GM18505 (cell line): Measurements from ENCODE around the gene SFRP4.

Experiments
- ATAC-seq: cut with Tn5 transposase; IDR thresholded peaks from one replicate; pipeline ENCODE4 v1.9.1; 2021; ENCODE audit not compliant: unreplicated experiment
- POLR2A ChIP-seq: IDR thresholded peaks from 4 replicates; pipeline ENCODE4 v1.6.1; 2011; ENCODE audit warnings: borderline replicate concordance; ENCODE audit not compliant: insufficient read depth, insufficient read length; ENCODE audit errors: extremely low read depth

The SFRP4 gene

GRCh38 chr7:37916017-37916672 is 472 bp downstream of the SFRP4 start:
- TF ChIP-seq POLR2A, result no peak
- ATAC-seq, result no peak

DNA sequence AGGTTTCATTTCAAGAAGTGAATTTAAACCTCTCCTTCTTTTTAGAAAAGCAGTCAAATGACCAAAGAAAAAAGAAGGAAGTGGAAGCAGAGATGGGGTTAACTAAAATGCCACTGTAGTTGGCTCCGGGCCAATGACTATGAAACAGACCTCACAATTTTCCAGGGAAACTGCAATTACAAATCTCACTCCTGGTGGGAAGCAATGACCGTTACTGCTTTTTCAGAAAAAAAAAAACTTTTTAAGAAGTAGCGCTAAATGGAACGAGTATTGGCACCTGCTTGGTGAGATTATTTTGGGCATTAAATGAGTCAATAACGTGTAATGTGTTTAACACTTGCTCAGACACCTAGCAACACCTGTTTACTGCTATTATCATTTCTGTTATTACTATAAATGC is 1.2 kb downstream of the SFRP4 start:
- ATAC-seq, result no peak
- TF ChIP-seq POLR2A, result no peak

- no peak for TF ChIP-seq POLR2A
- no peak for ATAC-seq
Measured at GRCh38 chr7:37912756-37913155, 3.9 kb downstream of the SFRP4 start.

DNA sequence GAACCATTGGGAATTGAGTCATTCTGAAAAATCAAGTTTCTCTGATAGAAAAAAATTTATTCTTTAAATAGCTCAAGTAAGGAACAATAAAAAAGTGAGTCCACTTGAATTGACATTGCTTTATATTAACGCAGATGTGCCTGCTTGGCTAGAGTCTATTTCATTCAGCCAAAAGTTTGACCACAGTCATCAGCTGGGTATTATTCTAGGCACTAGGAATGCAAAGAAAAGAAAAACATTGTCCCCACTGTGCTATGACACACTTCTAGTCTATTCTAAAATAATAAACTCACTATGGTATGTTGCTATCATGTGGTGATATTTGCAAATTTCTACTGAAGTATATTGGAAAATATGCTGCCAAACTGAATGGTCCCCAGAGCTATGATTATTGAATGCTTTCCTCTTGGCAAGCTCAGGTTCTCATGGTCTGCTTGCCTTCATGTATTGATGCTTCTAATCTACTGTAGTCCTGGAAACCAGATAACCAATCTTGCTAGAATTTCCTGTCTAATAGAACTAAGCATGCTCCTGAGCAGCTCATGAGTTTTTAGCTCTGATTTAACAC is 8.3 kb downstream of the SFRP4 start:
- ATAC-seq, result no peak
- no peak for TF ChIP-seq POLR2A

GRCh38 chr7:37901890-37902524 is 14.6 kb downstream of the SFRP4 start:
- no peak for TF ChIP-seq POLR2A
- ATAC-seq, result no peak

DNA sequence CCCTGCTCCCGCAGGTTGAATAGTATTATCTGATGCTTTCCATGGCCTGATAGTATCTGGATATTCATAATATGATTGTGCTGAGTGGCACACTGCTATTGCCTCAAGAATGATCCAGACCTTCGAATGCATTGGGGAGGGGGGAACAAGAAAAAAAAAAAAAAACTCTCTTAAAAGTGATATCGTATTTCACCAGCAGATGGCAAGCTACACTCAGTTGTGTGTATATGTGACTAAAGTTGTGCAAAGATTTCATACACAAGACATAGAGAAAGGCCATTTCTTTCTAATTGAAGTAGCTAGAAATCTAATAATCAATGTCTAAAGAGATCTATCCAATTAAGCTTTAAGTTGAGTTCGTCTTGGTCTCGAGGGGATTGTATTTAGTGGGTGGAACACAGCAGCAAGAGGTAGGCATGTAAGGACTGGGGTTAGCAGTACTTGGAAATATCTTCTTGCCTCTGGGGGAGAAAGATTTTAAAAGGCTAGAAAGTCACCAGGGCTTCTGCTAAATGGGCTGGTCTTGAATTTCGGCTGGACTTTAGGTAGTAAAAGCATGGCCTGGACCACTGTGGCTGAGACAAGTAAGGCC is 15.3 kb downstream of the SFRP4 start:
- TF ChIP-seq POLR2A, result no peak
- no peak for ATAC-seq

DNA sequence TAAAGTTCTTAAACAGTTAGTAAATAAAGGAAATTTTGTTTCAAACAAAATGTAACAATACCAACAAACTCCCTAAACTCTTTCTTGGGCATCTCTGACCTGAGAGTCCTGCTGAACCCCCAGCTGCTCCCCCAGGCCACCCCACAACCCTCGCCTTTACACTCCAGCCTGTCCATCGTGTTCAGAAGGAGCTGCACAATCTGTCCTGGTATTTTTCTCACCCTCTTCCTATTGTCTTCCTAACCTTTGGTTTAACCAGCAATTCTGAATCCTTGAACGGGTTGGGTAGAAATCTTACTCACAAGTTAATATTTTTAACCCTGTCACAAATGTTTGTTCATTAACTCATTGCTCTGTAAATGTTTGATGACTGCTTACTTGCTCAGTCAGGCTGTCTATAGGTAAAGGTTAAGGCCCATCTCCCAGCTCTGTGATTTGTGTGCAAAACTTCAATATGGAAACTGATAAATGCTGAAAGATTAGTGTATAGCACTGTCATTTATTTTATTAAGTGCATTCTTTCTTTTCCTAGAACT is 16.8 kb downstream of the SFRP4 start:
- no peak for ATAC-seq
- TF ChIP-seq POLR2A, result no peak

DNA sequence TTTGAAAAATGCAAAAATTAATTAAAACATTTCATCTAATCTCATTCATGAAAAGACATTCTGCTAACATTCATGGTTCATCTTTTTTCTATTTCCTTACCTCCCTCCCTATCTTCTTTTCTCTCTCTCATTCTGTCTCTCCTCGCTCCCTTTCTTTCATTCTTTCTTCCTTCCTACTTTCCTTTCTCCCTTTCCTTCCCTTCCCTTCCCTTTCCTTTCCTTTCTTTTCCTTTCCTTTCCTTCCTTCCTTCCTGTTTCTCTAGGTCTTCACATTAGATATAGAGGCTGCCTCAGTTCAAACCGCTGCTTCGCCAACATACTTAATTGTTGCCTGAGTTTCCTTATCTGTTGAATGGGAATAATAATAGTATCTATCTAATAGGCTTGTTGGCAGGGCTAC is 21.9 kb downstream of the SFRP4 start:
- no peak for TF ChIP-seq POLR2A
- ATAC-seq, result no peak

DNA sequence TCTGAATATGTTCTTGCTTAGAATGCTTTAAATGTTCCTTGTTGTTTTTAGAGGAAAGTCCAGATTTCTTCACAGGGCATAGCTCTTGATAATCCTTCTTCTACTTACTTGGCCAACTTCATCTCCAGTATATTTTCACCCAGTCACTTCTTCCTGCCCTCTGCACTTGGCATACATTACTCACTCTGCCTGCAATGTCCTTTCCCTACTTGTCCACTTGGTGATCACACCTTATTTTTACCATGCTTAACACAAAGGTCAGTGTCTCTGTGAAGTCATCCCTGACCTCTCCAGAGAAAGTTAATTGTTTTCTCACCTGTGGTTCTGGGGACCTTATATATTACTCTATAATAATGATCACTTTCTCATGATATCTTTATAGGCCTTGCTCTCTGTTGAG is 23.3 kb downstream of the SFRP4 start:
- ATAC-seq, result no peak
- TF ChIP-seq POLR2A, result no peak

DNA sequence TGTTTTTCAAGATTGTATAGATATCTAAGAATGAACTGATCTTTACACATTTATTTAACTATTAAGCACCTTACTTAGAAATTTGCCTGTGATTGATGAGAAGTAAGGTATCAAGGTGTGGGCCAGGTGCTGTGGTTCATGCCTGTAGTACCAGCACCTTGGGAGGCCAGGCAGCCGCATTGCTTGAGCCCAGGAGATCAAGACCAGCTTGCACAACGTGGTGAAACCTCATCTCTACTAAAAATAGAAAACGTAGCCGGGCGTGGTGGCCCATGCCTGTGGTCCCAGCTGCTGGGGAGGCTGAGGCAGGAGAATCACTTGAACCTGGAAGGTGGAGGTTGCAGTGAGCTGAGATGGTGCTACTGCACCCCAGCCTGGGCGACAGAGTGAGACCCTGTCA is 34.5 kb downstream of the SFRP4 start:
- ATAC-seq, result no peak
- no peak for TF ChIP-seq POLR2A
